ENCODE measurements around the gene LIN37. TPM values are rescaled to one million over a fixed set of nuclear protein-coding genes. Genes with fewer than 3 reads are reported as not detected.

LIN37 gene
- total RNA-seq, 1 experiment from 2014 or later: 23.5 TPM

GRCh38 chr19:35780058-35780457, 31.7 kb downstream of the LIN37 start:
- TF ChIP-seq TCF7L2 (IDR thresholded peaks at IDR 0.05; ENCODE audit: low read depth, low read length): no peak
- Histone ChIP-seq H3K36me3 (ENCODE audit: control insufficient read depth, insufficient read depth, low read length) (no peaks in the 10 kb centered on the region), H3K4me3 (ENCODE audit: low read depth in 2 of 2, low read length in 2 of 2) (no peak overlapping the region), H3K4me1 (ENCODE audit: control insufficient read depth, insufficient read depth, low read length) (peaks cover 7% of the 10 kb centered on the region; the same call in 1 of the 2 replicates), H3K27me3 (ENCODE audit: control insufficient read depth, insufficient read depth, low read length) (no peaks in the 10 kb centered on the region), H3K9me3 (ENCODE audit: control insufficient read depth, insufficient read depth, low read depth, low read length) (no peaks in the 10 kb centered on the region), H3K27ac (ENCODE audit: low read length) (no peak overlapping the region)
- ChIA-PET CTCF (no interaction called here), POLR2A (no interaction called here)
- in situ Hi-C loops (cut with HindIII; ENCODE audit: low pct_unique_long_range_greater_than_20kb, low sequenced_read_pairs): no loop called here
- BruUV-seq (replicated peaks): no TSS peak
- DNase-seq (ENCODE audit: low read depth, low spot score): no peak
- no peak for ATAC-seq
- intact Hi-C loops (cut with micrococcal nuclease; ENCODE audit: unreplicated experiment): no loop called here

GRCh38 chr19:35780717-35781116, 32.3 kb downstream of the LIN37 start:
- CTCF ChIA-PET: no interaction called here
- BruUV-seq (replicated peaks): no TSS peak
- Histone ChIP-seq H3K9me3 (ENCODE audit: control insufficient read depth, insufficient read depth, low read depth, low read length) (no peaks in the 10 kb centered on the region), H3K27me3 (ENCODE audit: control insufficient read depth, insufficient read depth, low read length) (no peaks in the 10 kb centered on the region), H3K4me3 (ENCODE audit: low read depth in 2 of 2, low read length in 2 of 2) (no peak overlapping the region), H3K4me1 (ENCODE audit: control insufficient read depth, insufficient read depth, low read length) (peaks cover 7% of the 10 kb centered on the region; the same call in 1 of the 2 replicates), H3K27ac (ENCODE audit: low read length) (no peak overlapping the region), H3K36me3 (ENCODE audit: control insufficient read depth, insufficient read depth, low read length) (no peaks in the 10 kb centered on the region)
- intact Hi-C loops (cut with micrococcal nuclease; ENCODE audit: unreplicated experiment): no loop called here
- ATAC-seq (no peak), DNase-seq (ENCODE audit: low read depth, low spot score) (no peak)
- no peak for TF ChIP-seq SIN3A (IDR thresholded peaks at IDR 0.05; ENCODE audit: borderline replicate concordance, insufficient read depth, low read depth, low read length)
- TF ChIP-seq CTCF (IDR thresholded peaks at IDR 0.05): no peak
- TF ChIP-seq REST (IDR thresholded peaks at IDR 0.05; ENCODE audit: insufficient read depth in 1 of 2, low read depth in 2 of 2, low read length in 1 of 2): no peak
- no peak for TF ChIP-seq TCF7L2 (IDR thresholded peaks at IDR 0.05; ENCODE audit: low read depth, low read length)
- no peak for TF ChIP-seq POLR2AphosphoS5 (IDR thresholded peaks at IDR 0.05; ENCODE audit: low read depth, low read length)
- in situ Hi-C loops (cut with HindIII; ENCODE audit: low pct_unique_long_range_greater_than_20kb, low sequenced_read_pairs): no loop called here
- POLR2A ChIA-PET: interaction anchor here (0.6 kb wide), 1 partner anchor 12 kb away, joined by 4 read pairs; no protein-coding TSS in a partner anchor

- Histone ChIP-seq H3K27me3 (ENCODE audit: control insufficient read depth, insufficient read depth, low read length) (no peaks in the 10 kb centered on the region), H3K27ac (ENCODE audit: low read length) (no peak overlapping the region), H3K4me1 (ENCODE audit: control insufficient read depth, insufficient read depth, low read length) (peaks cover 1% of the 10 kb centered on the region; the same call in 1 of the 2 replicates), H3K4me3 (ENCODE audit: low read depth in 2 of 2, low read length in 2 of 2) (no peak overlapping the region), H3K9me3 (ENCODE audit: control insufficient read depth, insufficient read depth, low read depth, low read length) (no peaks in the 10 kb centered on the region), H3K36me3 (ENCODE audit: control insufficient read depth, insufficient read depth, low read length) (no peaks in the 10 kb centered on the region)
- ATAC-seq (no peak), DNase-seq (ENCODE audit: low read depth, low spot score) (no peak)
- TF ChIP-seq POLR2AphosphoS5 (IDR thresholded peaks at IDR 0.05; ENCODE audit: low read depth, low read length) (no peak), CTCF (IDR thresholded peaks at IDR 0.05) (no peak), SIN3A (IDR thresholded peaks at IDR 0.05; ENCODE audit: borderline replicate concordance, insufficient read depth, low read depth, low read length) (no peak), TCF7L2 (IDR thresholded peaks at IDR 0.05; ENCODE audit: low read depth, low read length) (no peak), REST (IDR thresholded peaks at IDR 0.05; ENCODE audit: insufficient read depth in 1 of 2, low read depth in 2 of 2, low read length in 1 of 2) (no peak)
- POLR2A ChIA-PET: no interaction called here
- CTCF ChIA-PET: no interaction called here
- in situ Hi-C loops (cut with HindIII; ENCODE audit: low pct_unique_long_range_greater_than_20kb, low sequenced_read_pairs): no loop called here
- intact Hi-C loops (cut with micrococcal nuclease; ENCODE audit: unreplicated experiment): no loop called here
- BruUV-seq (replicated peaks): no TSS peak
Measured at GRCh38 chr19:35781650-35782049, 33.3 kb downstream of the LIN37 start.

Measured in Panc1 (cell line).